Measurements from ENCODE around the gene TXNDC8. TPM values are rescaled to one million over a fixed set of nuclear protein-coding genes. Genes with fewer than 3 reads are reported as not detected.
A peak's percentile ranks its signal among the peaks of the same experiment; 100 is the strongest.

TXNDC8 gene
- total RNA-seq, 1 experiment from 2014 or later = not detected

GRCh38 chr9:110254500-110254899 is 83.2 kb downstream of the TXNDC8 start:
- H3K27ac ChIP-seq (ENCODE audit: low read length) = peak overlapping the region; percentile 75; the same call in 1 of the 2 replicates
- TF ChIP-seq POLR2AphosphoS5 (IDR thresholded peaks at IDR 0.05; ENCODE audit: low read depth, low read length) (no peak), TCF7L2 (IDR thresholded peaks at IDR 0.05; ENCODE audit: low read depth, low read length) (no peak), SIN3A (IDR thresholded peaks at IDR 0.05; ENCODE audit: borderline replicate concordance, insufficient read depth, low read depth, low read length) (no peak)
- TF ChIP-seq, protein P1, sequence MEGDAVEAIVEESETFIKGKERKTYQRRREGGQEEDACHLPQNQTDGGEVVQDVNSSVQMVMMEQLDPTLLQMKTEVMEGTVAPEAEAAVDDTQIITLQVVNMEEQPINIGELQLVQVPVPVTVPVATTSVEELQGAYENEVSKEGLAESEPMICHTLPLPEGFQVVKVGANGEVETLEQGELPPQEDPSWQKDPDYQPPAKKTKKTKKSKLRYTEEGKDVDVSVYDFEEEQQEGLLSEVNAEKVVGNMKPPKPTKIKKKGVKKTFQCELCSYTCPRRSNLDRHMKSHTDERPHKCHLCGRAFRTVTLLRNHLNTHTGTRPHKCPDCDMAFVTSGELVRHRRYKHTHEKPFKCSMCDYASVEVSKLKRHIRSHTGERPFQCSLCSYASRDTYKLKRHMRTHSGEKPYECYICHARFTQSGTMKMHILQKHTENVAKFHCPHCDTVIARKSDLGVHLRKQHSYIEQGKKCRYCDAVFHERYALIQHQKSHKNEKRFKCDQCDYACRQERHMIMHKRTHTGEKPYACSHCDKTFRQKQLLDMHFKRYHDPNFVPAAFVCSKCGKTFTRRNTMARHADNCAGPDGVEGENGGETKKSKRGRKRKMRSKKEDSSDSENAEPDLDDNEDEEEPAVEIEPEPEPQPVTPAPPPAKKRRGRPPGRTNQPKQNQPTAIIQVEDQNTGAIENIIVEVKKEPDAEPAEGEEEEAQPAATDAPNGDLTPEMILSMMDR (IDR thresholded peaks at IDR 0.05) = no peak
- TF ChIP-seq, protein P2, sequence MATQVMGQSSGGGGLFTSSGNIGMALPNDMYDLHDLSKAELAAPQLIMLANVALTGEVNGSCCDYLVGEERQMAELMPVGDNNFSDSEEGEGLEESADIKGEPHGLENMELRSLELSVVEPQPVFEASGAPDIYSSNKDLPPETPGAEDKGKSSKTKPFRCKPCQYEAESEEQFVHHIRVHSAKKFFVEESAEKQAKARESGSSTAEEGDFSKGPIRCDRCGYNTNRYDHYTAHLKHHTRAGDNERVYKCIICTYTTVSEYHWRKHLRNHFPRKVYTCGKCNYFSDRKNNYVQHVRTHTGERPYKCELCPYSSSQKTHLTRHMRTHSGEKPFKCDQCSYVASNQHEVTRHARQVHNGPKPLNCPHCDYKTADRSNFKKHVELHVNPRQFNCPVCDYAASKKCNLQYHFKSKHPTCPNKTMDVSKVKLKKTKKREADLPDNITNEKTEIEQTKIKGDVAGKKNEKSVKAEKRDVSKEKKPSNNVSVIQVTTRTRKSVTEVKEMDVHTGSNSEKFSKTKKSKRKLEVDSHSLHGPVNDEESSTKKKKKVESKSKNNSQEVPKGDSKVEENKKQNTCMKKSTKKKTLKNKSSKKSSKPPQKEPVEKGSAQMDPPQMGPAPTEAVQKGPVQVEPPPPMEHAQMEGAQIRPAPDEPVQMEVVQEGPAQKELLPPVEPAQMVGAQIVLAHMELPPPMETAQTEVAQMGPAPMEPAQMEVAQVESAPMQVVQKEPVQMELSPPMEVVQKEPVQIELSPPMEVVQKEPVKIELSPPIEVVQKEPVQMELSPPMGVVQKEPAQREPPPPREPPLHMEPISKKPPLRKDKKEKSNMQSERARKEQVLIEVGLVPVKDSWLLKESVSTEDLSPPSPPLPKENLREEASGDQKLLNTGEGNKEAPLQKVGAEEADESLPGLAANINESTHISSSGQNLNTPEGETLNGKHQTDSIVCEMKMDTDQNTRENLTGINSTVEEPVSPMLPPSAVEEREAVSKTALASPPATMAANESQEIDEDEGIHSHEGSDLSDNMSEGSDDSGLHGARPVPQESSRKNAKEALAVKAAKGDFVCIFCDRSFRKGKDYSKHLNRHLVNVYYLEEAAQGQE (IDR thresholded peaks at IDR 0.05; ENCODE audit: insufficient read depth in 1 of 2, low read depth in 2 of 2, low read length in 1 of 2) = no peak
- in situ Hi-C loops (cut with HindIII; ENCODE audit: low pct_unique_long_range_greater_than_20kb, low sequenced_read_pairs) = no loop called here
- H3K4me3 ChIP-seq (ENCODE audit: low read depth in 2 of 2, low read length in 2 of 2) = peak overlapping the region; percentile 76 to 81
- intact Hi-C loops (cut with micrococcal nuclease; ENCODE audit: unreplicated experiment) = no loop called here
- peaks cover 3% of the 10 kb centered on the region for H3K36me3 ChIP-seq (ENCODE audit: control insufficient read depth, insufficient read depth, low read length)
- no peaks in the 10 kb centered on the region for H3K9me3 ChIP-seq (ENCODE audit: control insufficient read depth, insufficient read depth, low read depth, low read length)
- H3K27me3 ChIP-seq (ENCODE audit: control insufficient read depth, insufficient read depth, low read length) = no peaks in the 10 kb centered on the region
- no TSS peak for BruUV-seq (replicated peaks)
- peaks cover 15% of the 10 kb centered on the region for H3K4me1 ChIP-seq (ENCODE audit: control insufficient read depth, insufficient read depth, low read length)
- ChIA-PET POLR2A (no interaction called here), CTCF (no interaction called here)
- DNase-seq (ENCODE audit: low read depth, low spot score) = no peak
- no peak for ATAC-seq

Other genes with a start within 250 kb of the TXNDC8 start
- gene C9orf152, start 129.7 kb downstream of the TXNDC8 start, total RNA-seq (2021; ENCODE audit: unreplicated experiment) = 0.10 TPM
- gene TXN, start 81.4 kb downstream of the TXNDC8 start, total RNA-seq (2021; ENCODE audit: unreplicated experiment) = 197 TPM
- 0.05 TPM for gene SVEP1, start 241.9 kb upstream of the TXNDC8 start, total RNA-seq (2021; ENCODE audit: unreplicated experiment)

All from Panc1 (cell line).